ENCODE results near the gene TMTC1. TPM values are rescaled to one million over a fixed set of nuclear protein-coding genes. Genes with fewer than 3 reads are reported as not detected.

The TMTC1 gene
- total and polyA plus RNA-seq, 9 of the 15 experiments (the other 6 are each of a cell fraction or from before 2014, with no cell fraction given): under 0.01 to 0.18 (median 0.06) TPM; not detected in 2

GRCh38 chr12:29738365-29738764, 45.4 kb downstream of the TMTC1 start:
- no peak overlapping the region for H3K9ac ChIP-seq (ENCODE audit: insufficient read depth in 1 of 2, low read depth in 2 of 2, low read length in 2 of 2)
- H3K4me3 ChIP-seq: no peak overlapping the region
- no peaks in the 10 kb centered on the region; the same call in 1 of the 2 replicates for H3K9me3 ChIP-seq (replicated peaks; ENCODE audit: control insufficient read depth, insufficient read depth, low read depth, low read length)
- no peaks in the 10 kb centered on the region for H4K20me1 ChIP-seq (replicated peaks; ENCODE audit: control insufficient read depth, insufficient read depth, low read length)
- no peak overlapping the region for H3K4me2 ChIP-seq (ENCODE audit: insufficient read depth, low read length)
- no TSS peak for BruUV-seq (replicated peaks)
- H3K27ac ChIP-seq (ENCODE audit: extremely low read depth, low read depth, low read length): no peak overlapping the region
- no peak for TF ChIP-seq ZC3H11A (IDR thresholded peaks at IDR 0.05; ENCODE audit: low read depth, low read length)
- no peak for TF ChIP-seq MTA2 (IDR thresholded peaks at IDR 0.05; ENCODE audit: low read depth)
- no peak for TF ChIP-seq HMGN3 (IDR thresholded peaks at IDR 0.05; ENCODE audit: borderline replicate concordance, extremely low read depth, insufficient read length, low read depth, low read length)
- no peak for TF ChIP-seq MTA1 (IDR thresholded peaks at IDR 0.05; ENCODE audit: borderline replicate concordance)
- TF ChIP-seq BDP1 (IDR thresholded peaks at IDR 0.05; ENCODE audit: insufficient read depth, insufficient read length): no peak
- TF ChIP-seq ZNF408 (CRISPR knock-in tag; IDR thresholded peaks at IDR 0.05; ENCODE audit: low read depth): no peak
- TF ChIP-seq MEF2A (IDR thresholded peaks at IDR 0.05; ENCODE audit: control insufficient read depth, low read depth, low read length): no peak
- TF ChIP-seq SMAD3 (CRISPR knock-in tag; conservative IDR thresholded peaks at IDR 0.05): no peak
- no peak for TF ChIP-seq ZNF280A (IDR thresholded peaks at IDR 0.05; ENCODE audit: low read depth, partially characterized antibody)
- TF ChIP-seq NR3C1 (CRISPR knock-in tag; IDR thresholded peaks at IDR 0.05): no peak
- ChIA-PET POLR2A (no interaction called here), CTCF (ENCODE audit: low intra/inter-chr PET ratio) (no interaction called here)
- no peaks in the 10 kb centered on the region for H3K4me1 ChIP-seq (replicated peaks in 1 of 2; ENCODE audit: control insufficient read depth in 2 of 2, insufficient read depth in 2 of 2, low read length in 2 of 2)
- 0% methylated on average over 3 of the region's 3 CpGs for WGBS (ENCODE audit: insufficient coverage, low coverage, missing lambda C conversion rate)
- ATAC-seq: no peak
- in situ Hi-C loops (cut with MboI) (no loop called here), intact Hi-C loops (cut with micrococcal nuclease) (no loop called here)
- no peaks in the 10 kb centered on the region; a peak in 2 of 5 replicates for H3K27me3 ChIP-seq (ENCODE audit: control insufficient read depth in 2 of 2, insufficient read depth in 2 of 2, low read length in 2 of 2)
- H3K79me2 ChIP-seq (ENCODE audit: control insufficient read depth, insufficient read depth, low read length): no peaks in the 10 kb centered on the region
- no peak for FAIRE-seq
- H3K36me3 ChIP-seq (ENCODE audit: control insufficient read depth, insufficient read depth, low read length): no peaks in the 10 kb centered on the region
- H3K9me1 ChIP-seq (ENCODE audit: control insufficient read depth, insufficient read depth, low read length): no peaks in the 10 kb centered on the region
- DNase-seq (ENCODE audit: extremely low read depth in 1 of 4, low spot score in 3 of 4): no peak
- H2AFZ ChIP-seq (ENCODE audit: low read depth, low read length): no peak overlapping the region

All from K562 (cell line).